ENCODE measurements around the gene KRT31. TPM values are rescaled to one million over a fixed set of nuclear protein-coding genes. Genes with fewer than 3 reads are reported as not detected.

KRT31 gene
- total and polyA plus RNA-seq, 2 of the 4 experiments (the other 2 are of a cell fraction) = 0.05 TPM; not detected in 1

GRCh38 chr17:41420134-41420533 is 22.7 kb upstream of the KRT31 start:
- Histone ChIP-seq H3K9me3 (ENCODE audit: control insufficient read depth, insufficient read depth, low read length) (no peaks in the 10 kb centered on the region), H3K9me1 (ENCODE audit: insufficient read depth, low read length) (peaks cover 26% of the 10 kb centered on the region), H2AFZ (replicated peaks; ENCODE audit: low read length, poor library complexity) (no peak overlapping the region), H3K18ac (ENCODE audit: low read depth, low read length) (peak overlapping the region; percentile 16; the same call in 1 of the 2 replicates), H3K27me3 (ENCODE audit: control insufficient read depth, insufficient read depth, low read length) (no peaks in the 10 kb centered on the region), H3K79me1 (ENCODE audit: low read depth in 1 of 2, low read length in 2 of 2) (no peaks in the 10 kb centered on the region), H3K27ac (ENCODE audit: insufficient read depth, low read length) (no peak overlapping the region), H3K36me3 (ENCODE audit: control insufficient read depth, insufficient read depth, low read length) (no peaks in the 10 kb centered on the region), H4K91ac (ENCODE audit: insufficient read depth, low read depth, low read length) (peak overlapping the region; percentile 53; the same call in 1 of the 2 replicates), H2BK120ac (ENCODE audit: low read depth, low read length) (peak overlapping the region; percentile 79), H2BK20ac (ENCODE audit: low read depth, low read length) (peak overlapping the region; percentile 93), H4K20me1 (ENCODE audit: insufficient read depth, low read length) (no peaks in the 10 kb centered on the region), H4K5ac (ENCODE audit: low read depth, low read length) (peak overlapping the region; percentile 2; the same call in 1 of the 2 replicates), H3K9ac (ENCODE audit: low read depth, low read length) (no peak overlapping the region), H2AK5ac (ENCODE audit: low read depth, low read length) (peak overlapping the region; percentile 88), H2BK15ac (ENCODE audit: low read depth, low read length) (peak overlapping the region; percentile 89; the same call in 2 of the 3 replicates), H2BK5ac (ENCODE audit: low read depth, low read length, poor library complexity, severe bottlenecking) (no peak overlapping the region), H3K56ac (ENCODE audit: extremely low read depth, insufficient read depth, low read length) (no peak overlapping the region), H3K4me1 (ENCODE audit: control insufficient read depth, insufficient read depth, low read length) (peaks cover 31% of the 10 kb centered on the region), H2AK9ac (replicated peaks; ENCODE audit: low read depth, low read length, poor library complexity) (peak overlapping the region; percentile 0), H4K8ac (ENCODE audit: low read depth in 2 of 2, low read length in 2 of 2) (peak overlapping the region; percentile 9 to 26; a peak in 2 of 4 replicates), H3K14ac (replicated peaks; ENCODE audit: low read depth, low read length) (peak overlapping the region; percentile 32; the same call in 1 of the 2 replicates), H3K23ac (ENCODE audit: low read depth, low read length) (no peak overlapping the region), H3K4me3 (ENCODE audit: insufficient read depth, low read depth, low read length) (no peak overlapping the region), H3K4ac (ENCODE audit: low read depth, low read length) (peak overlapping the region; percentile 63; the same call in 1 of the 2 replicates), H3K4me2 (ENCODE audit: low read depth, low read length) (no peak overlapping the region)
- no TSS peak for BruUV-seq (replicated peaks)
- ChIA-PET CTCF (no interaction called here), POLR2A (ENCODE audit: unreplicated experiment) (no interaction called here)
- TF ChIP-seq MAFK (IDR thresholded peaks at IDR 0.05; ENCODE audit: low read depth, low read length) (no peak), RFX5 (IDR thresholded peaks at IDR 0.05; ENCODE audit: low read depth, low read length) (no peak), CEBPB (IDR thresholded peaks at IDR 0.05; ENCODE audit: low read depth, low read length) (no peak), SMC3 (IDR thresholded peaks at IDR 0.05; ENCODE audit: low read depth, low read length) (no peak), MXI1 (IDR thresholded peaks at IDR 0.05; ENCODE audit: borderline replicate concordance, low read depth, low read length) (no peak), POLR2A (IDR thresholded peaks at IDR 0.05; ENCODE audit: low read depth, low read length) (no peak), CHD1 (IDR thresholded peaks at IDR 0.05; ENCODE audit: low read depth, low read length) (no peak), USF2 (IDR thresholded peaks at IDR 0.05; ENCODE audit: low read depth, low read length) (no peak), NFE2L2 (IDR thresholded peaks at IDR 0.05; ENCODE audit: low read depth, low read length) (no peak)
- ATAC-seq (ENCODE audit: low read depth) (no peak), DNase-seq (peak; percentile 26)
- in situ Hi-C loops (cut with MboI; ENCODE audit: low sequenced_read_pairs) = no loop called here
- WGBS, 2 experiments (ENCODE audit: extremely low coverage in 2 of 2, insufficient read length in 1 of 2) = no CpG with 5 or more reads among the region's 4 CpGs
- dilution Hi-C loops (cut with HindIII; ENCODE audit: low sequenced_read_pairs, unreplicated experiment) = no loop called here
- intact Hi-C loops (cut with micrococcal nuclease) = no loop called here
